Hepatocyte (in vitro differentiated cells): Measurements from ENCODE around the gene FAF1. TPM values are rescaled to one million over a fixed set of nuclear protein-coding genes. Genes with fewer than 3 reads are reported as not detected.

Experiments used
- DNase-seq: peaks from one replicate; pipeline ENCODE4 v3.0.0-alpha.2; 2016; ENCODE audit warnings: low spot score
- H2AFZ ChIP-seq: fragments of 200-600 bp; sonication (generic); 2 replicates; pipeline ENCODE4 v1.6.0; 2016; ENCODE audit warnings: antibody characterized with exemption, mild to moderate bottlenecking
- H3K27ac ChIP-seq: fragments of 200-600 bp; sonication (generic); 2 replicates; pipeline ENCODE4 v1.5.1; 2016; ENCODE audit warnings: mild to moderate bottlenecking
- H3K27me3 ChIP-seq: fragments of 200-600 bp; sonication (generic); 2 replicates; pipeline ENCODE4 v1.6.1; 2016
- H3K36me3 ChIP-seq: fragments of 200-600 bp; sonication (generic); replicated peaks from 2 replicates; pipeline ENCODE4 v1.5.1; 2016; ENCODE audit warnings: low read depth; ENCODE audit not compliant: insufficient read depth
- H3K4me1 ChIP-seq: fragments of 200-600 bp; sonication (generic); 2 replicates; pipeline ENCODE4 v1.5.1; 2016; ENCODE audit warnings: mild to moderate bottlenecking, moderate library complexity; ENCODE audit not compliant: insufficient read depth
- H3K4me2 ChIP-seq: fragments of 200-600 bp; sonication (generic); 2 replicates; pipeline ENCODE4 v1.6.0; 2016
- H3K4me3 ChIP-seq: fragments of 200-600 bp; sonication (generic); 2 replicates; pipeline ENCODE4 v1.5.1; 2016; ENCODE audit warnings: mild to moderate bottlenecking
- H3K79me2 ChIP-seq: fragments of 200-600 bp; sonication (generic); 2 replicates; pipeline ENCODE4 v1.6.0; 2017; ENCODE audit warnings: mild to moderate bottlenecking
- H3K9me2 ChIP-seq: fragments of 200-600 bp; sonication (generic); replicated peaks from 2 replicates; pipeline ENCODE4 v1.6.0; 2017; ENCODE audit warnings: mild to moderate bottlenecking; ENCODE audit not compliant: insufficient read depth
- H3K9me3 ChIP-seq: fragments of 200-600 bp; sonication (generic); 2 replicates; pipeline ENCODE4 v1.5.1; 2016; ENCODE audit warnings: low read depth, mild to moderate bottlenecking
- H4K20me1 ChIP-seq: fragments of 200-600 bp; sonication (generic); 2 replicates; pipeline ENCODE4 v1.6.0; 2016; ENCODE audit warnings: mild to moderate bottlenecking; ENCODE audit not compliant: insufficient read depth, poor library complexity, severe bottlenecking
- CTCF ChIP-seq: fragments of 200-600 bp; sonication (generic); IDR thresholded peaks from 2 replicates; pipeline ENCODE4 v1.5.1; 2016; ENCODE audit warnings: antibody characterized with exemption, mild to moderate bottlenecking; ENCODE audit not compliant: poor library complexity
- EZH2 ChIP-seq: fragments of 200-600 bp; sonication (generic); IDR thresholded peaks from 2 replicates; pipeline ENCODE4 v1.6.1; 2016; ENCODE audit warnings: antibody characterized with exemption, mild to moderate bottlenecking, borderline replicate concordance
- EZH2phosphoT487 ChIP-seq: fragments of 200-600 bp; sonication (generic); IDR thresholded peaks from one replicate; pipeline ENCODE4 v1.6.1; 2018; ENCODE audit warnings: antibody characterized with exemption, mild to moderate bottlenecking, low read depth, moderate library complexity; ENCODE audit not compliant: unreplicated experiment, severe bottlenecking
- WGBS: methylation state at CpG from one replicate; pipeline ENCODE4 v1.1.6; 2016; ENCODE audit warnings: low lambda C conversion rate; ENCODE audit errors: missing lambda C conversion rate; 5-methylcytosine and 5-hydroxymethylcytosine counted together
- polyA plus RNA-seq: library from polyadenylated mRNA; unstranded; fragments of >200 nt; fragmentation: Nextera tagmentation; extraction: Ambion mirVana; gene quantifications from 2 replicates; pipeline ENCODE4 v1.2.1, GENCODE V29; 2016
- total RNA-seq: library from RNA; depleted of rRNA; stranded (reverse); fragments of >200 nt; gene quantifications from 2 replicates; pipeline ENCODE4 v1.2.3, GENCODE V29; 2014

FAF1 gene
- total and polyA plus RNA-seq, 2 experiments from 2014 or later = 25.7 to 35.5 TPM

GRCh38 chr1:50644447-50645105 is 315.5 kb downstream of the FAF1 start:
- no peak overlapping the region for H3K4me3 ChIP-seq
- H3K27ac ChIP-seq = peak overlapping the region; percentile 16
- peaks cover 17% of the 10 kb centered on the region for H3K4me1 ChIP-seq
- no peaks in the 10 kb centered on the region for H4K20me1 ChIP-seq
- no peaks in the 10 kb centered on the region for H3K36me3 ChIP-seq
- WGBS = 49% methylated on average over 2 of the region's 2 CpGs
- no peaks in the 10 kb centered on the region for H3K27me3 ChIP-seq
- no peaks in the 10 kb centered on the region for H3K79me2 ChIP-seq
- H2AFZ ChIP-seq = no peak overlapping the region
- TF ChIP-seq CTCF (no peak), EZH2 (no peak), EZH2phosphoT487 (no peak)
- H3K9me3 ChIP-seq = no peaks in the 10 kb centered on the region
- no peaks in the 10 kb centered on the region for H3K9me2 ChIP-seq
- DNase-seq = peak; percentile 10
- H3K4me2 ChIP-seq = peak overlapping the region; percentile 46

- H3K9me2 ChIP-seq = no peaks in the 10 kb centered on the region
- no peaks in the 10 kb centered on the region for H3K9me3 ChIP-seq
- DNase-seq = no peak
- H2AFZ ChIP-seq = no peak overlapping the region
- H3K27me3 ChIP-seq = no peaks in the 10 kb centered on the region
- H3K36me3 ChIP-seq = no peaks in the 10 kb centered on the region
- no peak overlapping the region for H3K27ac ChIP-seq
- H3K79me2 ChIP-seq = no peaks in the 10 kb centered on the region
- WGBS = 91% methylated on average over 1 of the region's 1 CpG
- peaks cover 4% of the 10 kb centered on the region for H3K4me1 ChIP-seq
- H4K20me1 ChIP-seq = no peaks in the 10 kb centered on the region
- H3K4me2 ChIP-seq = no peak overlapping the region
- no peak for TF ChIP-seq EZH2
- TF ChIP-seq EZH2phosphoT487 = no peak
- no peak for TF ChIP-seq CTCF
- H3K4me3 ChIP-seq = no peak overlapping the region
Measured at GRCh38 chr1:50637460-50637859, 322.6 kb downstream of the FAF1 start.

GRCh38 chr1:50634251-50634650 is 325.8 kb downstream of the FAF1 start:
- peaks cover 4% of the 10 kb centered on the region for H3K4me1 ChIP-seq
- H3K27me3 ChIP-seq = no peaks in the 10 kb centered on the region
- H3K79me2 ChIP-seq = no peaks in the 10 kb centered on the region
- no peaks in the 10 kb centered on the region for H3K36me3 ChIP-seq
- no peak for DNase-seq
- TF ChIP-seq EZH2phosphoT487 (no peak), EZH2 (no peak), CTCF (no peak)
- H3K4me3 ChIP-seq = no peak overlapping the region
- H3K9me2 ChIP-seq = no peaks in the 10 kb centered on the region
- no peaks in the 10 kb centered on the region for H3K9me3 ChIP-seq
- H2AFZ ChIP-seq = no peak overlapping the region
- H3K27ac ChIP-seq = no peak overlapping the region
- H3K4me2 ChIP-seq = no peak overlapping the region
- WGBS = 91% methylated on average over 1 of the region's 1 CpG
- H4K20me1 ChIP-seq = no peaks in the 10 kb centered on the region
